Progenitor cell of endocrine pancreas (in vitro differentiated cells): ENCODE data around the gene PXK. TPM values are rescaled to one million over a fixed set of nuclear protein-coding genes. Genes with fewer than 3 reads are reported as not detected.

Source experiments
- DNase-seq: peaks from one replicate; pipeline ENCODE4 v3.0.0; 2021; ENCODE audit warnings: low spot score; ENCODE audit not compliant: unreplicated experiment
- H3K27ac Mint-ChIP-seq: 2 replicates; pipeline ENCODE4 v1.8.0; 2021; ENCODE audit warnings: mild to moderate bottlenecking, moderate library complexity, mixed read lengths
- H3K27me3 Mint-ChIP-seq: 2 replicates; pipeline ENCODE4 v1.8.0; 2021; ENCODE audit warnings: mixed read lengths
- H3K36me3 Mint-ChIP-seq: 2 replicates; pipeline ENCODE4 v1.8.0; 2022; ENCODE audit warnings: mixed read lengths; ENCODE audit not compliant: insufficient read depth
- H3K4me1 Mint-ChIP-seq: 2 replicates; pipeline ENCODE4 v1.8.0; 2021; ENCODE audit warnings: low read depth, mixed read lengths
- H3K4me3 Mint-ChIP-seq: 2 replicates; pipeline ENCODE4 v1.8.0; 2021; ENCODE audit warnings: low read depth, mild to moderate bottlenecking, moderate library complexity, mixed read lengths
- H3K9me3 Mint-ChIP-seq: 2 replicates; pipeline ENCODE4 v1.8.0; 2021; ENCODE audit warnings: low read depth, mixed read lengths
- total RNA-seq: library from RNA; stranded (reverse); gene quantifications from 2 replicates; pipeline ENCODE4 v1.2.1, GENCODE V29; 2021
- TF ChIP-seq, protein P1 (sequence below): fragments of 200-600 bp; sonication (generic); IDR thresholded peaks from one replicate; pipeline ENCODE4 v1.5.0; 2021; ENCODE audit warnings: antibody characterized with exemption, mild to moderate bottlenecking; ENCODE audit not compliant: unreplicated experiment

Gene PXK
- total RNA-seq, 1 donor from 2014 or later = 12.5 TPM

DNA sequence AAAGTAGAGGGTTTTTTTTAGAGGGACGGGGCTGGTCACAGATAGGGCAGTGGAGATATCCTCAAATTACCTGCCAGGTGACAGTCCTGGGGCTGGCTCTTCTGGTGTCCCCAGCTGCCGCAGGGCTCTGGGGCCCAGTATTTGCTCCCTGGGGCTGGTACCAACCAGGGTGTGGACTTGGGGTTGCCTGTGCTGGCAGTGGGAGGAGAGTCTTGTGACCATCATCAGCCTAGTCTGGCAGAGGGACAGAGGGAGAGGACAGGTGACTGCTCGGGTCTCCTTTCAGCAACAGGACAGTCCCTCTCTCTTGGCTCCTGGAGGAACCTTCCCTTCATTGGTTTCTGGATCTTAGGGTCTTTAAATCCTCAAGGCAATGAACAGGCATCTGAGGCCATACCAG is 34.5 kb upstream of the PXK start:
- H3K4me1 Mint-ChIP-seq = no peaks in the 10 kb centered on the region
- no peaks in the 10 kb centered on the region for H3K9me3 Mint-ChIP-seq
- TF ChIP-seq, protein P1, sequence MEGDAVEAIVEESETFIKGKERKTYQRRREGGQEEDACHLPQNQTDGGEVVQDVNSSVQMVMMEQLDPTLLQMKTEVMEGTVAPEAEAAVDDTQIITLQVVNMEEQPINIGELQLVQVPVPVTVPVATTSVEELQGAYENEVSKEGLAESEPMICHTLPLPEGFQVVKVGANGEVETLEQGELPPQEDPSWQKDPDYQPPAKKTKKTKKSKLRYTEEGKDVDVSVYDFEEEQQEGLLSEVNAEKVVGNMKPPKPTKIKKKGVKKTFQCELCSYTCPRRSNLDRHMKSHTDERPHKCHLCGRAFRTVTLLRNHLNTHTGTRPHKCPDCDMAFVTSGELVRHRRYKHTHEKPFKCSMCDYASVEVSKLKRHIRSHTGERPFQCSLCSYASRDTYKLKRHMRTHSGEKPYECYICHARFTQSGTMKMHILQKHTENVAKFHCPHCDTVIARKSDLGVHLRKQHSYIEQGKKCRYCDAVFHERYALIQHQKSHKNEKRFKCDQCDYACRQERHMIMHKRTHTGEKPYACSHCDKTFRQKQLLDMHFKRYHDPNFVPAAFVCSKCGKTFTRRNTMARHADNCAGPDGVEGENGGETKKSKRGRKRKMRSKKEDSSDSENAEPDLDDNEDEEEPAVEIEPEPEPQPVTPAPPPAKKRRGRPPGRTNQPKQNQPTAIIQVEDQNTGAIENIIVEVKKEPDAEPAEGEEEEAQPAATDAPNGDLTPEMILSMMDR = no peak
- no peak overlapping the region for H3K27ac Mint-ChIP-seq
- H3K36me3 Mint-ChIP-seq = peaks cover 4% of the 10 kb centered on the region
- DNase-seq = no peak
- H3K27me3 Mint-ChIP-seq = peaks cover 10% of the 10 kb centered on the region
- no peak overlapping the region for H3K4me3 Mint-ChIP-seq

GRCh38 chr3:58299075-58299474 is 33.6 kb upstream of the PXK start:
- H3K4me1 Mint-ChIP-seq = no peaks in the 10 kb centered on the region
- TF ChIP-seq, protein P1 = no peak
- no peak overlapping the region for H3K27ac Mint-ChIP-seq
- no peaks in the 10 kb centered on the region for H3K9me3 Mint-ChIP-seq
- H3K27me3 Mint-ChIP-seq = peaks cover 10% of the 10 kb centered on the region
- H3K36me3 Mint-ChIP-seq = peaks cover 3% of the 10 kb centered on the region
- no peak overlapping the region for H3K4me3 Mint-ChIP-seq
- no peak for DNase-seq

DNA sequence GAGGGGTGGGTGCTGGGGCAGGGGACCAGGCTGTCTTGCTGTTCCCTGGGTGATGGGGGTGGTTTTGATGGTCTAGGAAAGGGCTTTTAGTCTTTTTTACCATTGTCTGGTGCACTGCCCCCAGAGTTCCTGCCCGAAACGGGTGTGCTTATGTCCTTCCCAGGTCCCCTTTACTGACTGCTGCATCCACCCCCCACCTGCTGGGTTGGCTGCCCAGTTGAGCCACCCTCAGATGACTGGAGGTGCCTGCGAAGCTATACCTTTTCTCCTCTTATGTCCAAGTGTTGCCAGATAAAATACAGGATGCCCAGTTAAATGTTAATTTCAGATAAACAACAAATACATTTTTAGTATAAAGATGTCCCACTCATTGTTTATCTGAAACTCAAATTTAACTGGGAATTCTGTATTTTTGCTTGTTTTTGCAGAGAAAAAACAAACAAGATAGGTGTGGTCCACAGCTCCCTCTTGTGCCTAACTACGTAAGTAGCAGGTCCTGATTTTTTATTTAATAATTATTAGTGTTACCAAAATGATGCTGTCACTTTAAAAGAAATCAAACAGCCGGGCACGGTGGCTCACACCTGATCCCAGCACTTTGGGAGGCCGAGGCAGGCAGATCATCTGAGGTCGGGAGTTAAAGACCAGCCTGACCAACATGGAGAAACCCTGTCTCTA is 32.7 kb upstream of the PXK start:
- no peaks in the 10 kb centered on the region for H3K4me1 Mint-ChIP-seq
- DNase-seq = no peak

GRCh38 chr3:58305882-58306711 is 26.6 kb upstream of the PXK start, which contains the start of the genes HTD2 and RPP14:
Gene HTD2 (plus strand): TSS chr3:58306520. CDS start chr3:58317614, 11,094 bp downstream.
Gene RPP14 (plus strand): TSS chr3:58306245. CDS start chr3:58310330, 4,085 bp downstream.
- H3K4me3 Mint-ChIP-seq = peak within 1 kb of the TSS; percentile 96
- TF ChIP-seq, protein P1 = peak; percentile 99
- H3K27me3 Mint-ChIP-seq = peaks cover 10% of the 10 kb centered on the region
- peak; percentile 92 for DNase-seq
- H3K9me3 Mint-ChIP-seq = no peaks in the 10 kb centered on the region
- H3K4me1 Mint-ChIP-seq = peaks cover 15% of the 10 kb centered on the region
- H3K36me3 Mint-ChIP-seq = peaks cover 6% of the 10 kb centered on the region
- peak within 1 kb of the TSS; percentile 100 for H3K27ac Mint-ChIP-seq

More for the DNA sequence above, 32.7 kb upstream of the PXK start:
- TF ChIP-seq, protein P1 = peak; percentile 78
- H3K9me3 Mint-ChIP-seq = no peaks in the 10 kb centered on the region
- H3K27ac Mint-ChIP-seq = no peak overlapping the region
- H3K27me3 Mint-ChIP-seq = peaks cover 10% of the 10 kb centered on the region
- peaks cover 2% of the 10 kb centered on the region for H3K36me3 Mint-ChIP-seq
- no peak overlapping the region for H3K4me3 Mint-ChIP-seq

DNA sequence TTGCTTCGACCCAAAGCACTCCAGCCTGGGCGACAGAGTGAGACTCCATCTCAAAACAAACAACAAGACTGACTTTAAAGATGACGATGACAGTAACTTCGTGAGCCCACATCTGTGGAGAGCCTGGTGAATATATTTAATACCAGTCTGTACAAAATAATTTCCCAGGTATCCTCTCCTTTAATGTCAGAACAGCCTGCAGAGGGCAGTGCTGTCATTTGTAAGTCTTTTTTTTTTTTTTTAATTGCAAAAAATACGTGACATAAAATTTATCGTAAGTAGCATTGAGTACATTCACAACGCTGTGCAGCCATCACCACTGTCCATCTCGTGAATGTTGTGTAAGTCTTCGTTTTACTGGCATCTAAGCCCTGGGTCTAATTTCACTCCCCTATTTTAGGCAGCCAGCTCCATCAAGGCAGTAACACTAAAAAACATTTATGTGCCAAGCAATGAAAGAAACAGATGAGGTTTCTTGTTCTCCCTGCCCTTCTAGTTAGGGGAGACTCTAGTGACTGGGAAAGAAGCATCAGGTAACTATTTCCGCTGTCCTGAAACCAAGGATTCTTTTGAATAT is 25.0 kb upstream of the PXK start:
- TF ChIP-seq, protein P1 = peak; percentile 69
- DNase-seq = no peak
- Mint-ChIP-seq H3K4me3 (peak overlapping the region; percentile 96), H3K36me3 (peaks cover 14% of the 10 kb centered on the region), H3K27ac (peak overlapping the region; percentile 100), H3K4me1 (peaks cover 15% of the 10 kb centered on the region), H3K27me3 (peaks cover 2% of the 10 kb centered on the region), H3K9me3 (no peaks in the 10 kb centered on the region)
